HG03378 (cell line): ENCODE data around the gene HHIPL1.

Experiments
- ATAC-seq: cut with Tn5 transposase; IDR thresholded peaks from one replicate; pipeline ENCODE4 v1.9.1; 2021; ENCODE audit warnings: mild to moderate bottlenecking, moderate library complexity; ENCODE audit not compliant: unreplicated experiment

The HHIPL1 gene

DNA sequence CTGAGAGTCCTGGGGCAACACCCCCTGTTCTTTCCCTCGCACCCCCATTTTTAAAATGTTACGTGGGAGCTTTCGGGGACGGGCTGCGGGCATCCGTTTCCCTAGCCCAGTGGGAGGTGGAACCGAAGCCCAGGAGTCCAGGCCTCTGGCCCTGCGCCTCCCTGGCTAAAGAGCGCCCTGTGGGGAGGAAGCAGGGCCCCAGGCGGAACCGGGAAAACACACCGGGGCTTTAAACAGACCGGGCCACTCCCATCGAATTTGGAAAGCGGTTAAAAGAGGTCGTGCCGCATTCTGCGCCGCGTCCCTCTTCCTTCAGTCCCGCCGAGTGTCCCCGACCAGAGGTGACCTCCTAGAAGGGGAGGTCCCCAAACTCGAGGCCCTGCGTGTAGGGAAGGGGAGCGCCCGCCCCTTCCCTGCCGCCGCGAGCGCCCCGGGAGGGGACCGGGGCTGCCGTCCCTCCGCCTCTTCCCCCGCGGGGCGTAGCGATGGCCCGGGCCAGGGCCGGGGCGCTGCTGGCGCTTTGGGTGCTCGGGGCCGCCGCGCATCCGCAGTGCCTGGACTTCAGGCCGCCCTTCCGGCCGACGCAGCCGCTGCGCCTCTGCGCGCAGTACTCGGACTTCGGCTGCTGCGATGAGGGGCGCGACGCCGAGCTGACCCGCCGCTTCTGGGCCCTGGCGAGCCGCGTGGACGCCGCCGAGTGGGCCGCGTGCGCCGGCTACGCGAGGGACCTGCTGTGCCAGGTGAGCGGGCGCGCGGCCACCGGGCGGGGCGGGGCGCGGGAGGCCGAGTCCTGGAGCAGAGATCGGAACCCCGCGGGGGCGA is at the start of gene HHIPL1:
TSS of gene HHIPL1 (plus strand) at position 407 of the 822 bp plus-strand sequence. CDS start at position 486, 79 bp downstream.
- no peak for ATAC-seq

DNA sequence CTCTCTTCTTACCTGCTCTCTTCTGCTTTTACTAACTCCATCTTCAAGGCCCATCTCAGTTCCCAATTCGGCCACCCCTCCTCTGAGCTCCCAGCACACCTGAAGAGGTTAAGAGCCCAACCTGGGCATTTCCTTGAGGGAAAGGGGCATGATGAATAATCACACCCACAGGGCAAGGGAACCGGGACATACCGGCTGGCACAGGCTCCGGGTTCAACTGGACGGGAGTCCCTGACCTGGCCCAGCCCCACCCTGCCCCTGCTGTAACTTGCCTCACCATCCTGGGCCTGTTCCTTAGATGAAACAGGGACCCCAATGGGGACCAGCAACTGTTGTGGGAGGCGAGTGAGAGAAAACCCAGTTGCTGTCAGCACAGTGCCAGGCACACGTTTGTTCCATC is 49.4 kb upstream of the HHIPL1 start:
- ATAC-seq = no peak

GRCh38 chr14:99596071-99596627 is 48.8 kb upstream of the HHIPL1 start:
- no peak for ATAC-seq

GRCh38 chr14:99596772-99597171 is 48.2 kb upstream of the HHIPL1 start:
- no peak for ATAC-seq

GRCh38 chr14:99597911-99598600 is 46.9 kb upstream of the HHIPL1 start:
- no peak for ATAC-seq

GRCh38 chr14:99598774-99599173 is 46.2 kb upstream of the HHIPL1 start:
- ATAC-seq = no peak

DNA sequence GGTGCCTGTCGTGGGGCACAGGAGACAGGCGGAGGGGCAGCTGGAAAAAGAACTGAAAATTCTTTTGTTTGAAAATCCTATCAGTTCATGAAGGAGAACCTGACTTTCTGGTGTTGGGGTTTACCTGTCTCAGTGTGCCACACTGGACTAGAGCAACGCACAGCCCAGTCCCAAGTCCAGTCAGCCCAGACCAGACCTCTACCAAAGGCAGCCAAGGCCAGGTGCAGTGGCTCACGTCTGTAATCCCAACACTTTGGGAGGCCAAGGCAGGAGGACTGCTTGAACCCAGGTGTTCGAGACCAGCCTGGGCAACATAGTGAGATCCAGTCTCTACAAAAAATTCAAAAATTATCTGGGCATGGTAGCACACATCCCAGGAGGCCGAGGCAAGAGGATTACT is 45.5 kb upstream of the HHIPL1 start:
- ATAC-seq = no peak

DNA sequence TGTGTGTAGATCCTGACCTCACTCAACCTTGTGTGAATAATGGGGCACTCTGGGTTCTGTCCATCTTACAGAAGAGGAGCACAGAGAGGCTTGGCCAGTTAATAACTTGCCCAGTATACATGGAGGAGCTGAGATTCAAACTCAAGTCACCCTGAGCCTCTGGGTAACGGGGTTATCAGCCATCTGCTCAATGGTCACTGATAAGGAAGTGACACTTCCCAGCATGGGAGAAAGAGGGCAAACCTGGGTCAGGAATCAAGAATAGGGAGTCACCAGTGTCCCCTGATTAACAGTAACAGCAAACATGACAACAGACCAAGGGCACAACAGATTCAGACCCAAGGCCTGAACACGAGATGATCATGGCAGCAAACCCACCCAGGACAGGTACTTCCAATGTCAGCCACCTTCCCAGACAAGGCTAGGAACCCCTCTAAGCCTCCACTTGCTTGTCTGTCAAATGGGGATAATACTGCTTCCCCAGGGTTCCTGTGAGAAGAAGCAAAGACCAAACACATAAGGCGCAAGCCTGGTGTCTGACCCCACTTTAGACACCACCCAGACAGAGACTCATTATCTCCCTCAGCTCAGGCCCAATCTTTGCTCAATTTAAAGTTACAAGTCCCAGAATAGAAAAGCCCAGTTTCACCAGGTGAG is 44.6 kb upstream of the HHIPL1 start:
- ATAC-seq = no peak

DNA sequence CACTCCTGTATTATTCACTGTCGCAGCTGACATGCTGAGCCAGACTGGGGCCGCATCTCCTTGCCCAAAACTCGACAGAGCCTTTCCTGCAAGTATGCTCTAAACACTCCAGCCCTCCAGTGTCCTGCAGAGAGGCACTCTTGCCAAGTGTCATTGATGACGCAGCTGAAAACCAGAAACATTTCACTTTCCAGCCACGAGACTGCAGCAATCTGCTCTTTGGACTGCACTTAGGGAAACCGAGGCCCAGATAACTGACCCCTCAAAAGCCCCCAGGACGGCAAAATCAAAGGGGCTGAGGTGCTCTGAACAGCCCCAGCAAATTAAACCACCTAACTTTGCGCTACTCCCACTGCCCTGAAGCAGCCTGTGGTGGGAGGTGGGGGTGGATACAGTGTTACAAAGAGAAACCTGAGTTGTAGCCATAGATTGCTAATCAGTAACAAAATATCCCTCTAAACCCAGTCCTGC is 43.5 kb upstream of the HHIPL1 start:
- ATAC-seq = no peak

- no peak for ATAC-seq
Observed at GRCh38 chr14:99602054-99602787, 42.7 kb upstream of the HHIPL1 start.

- ATAC-seq = no peak
Observed at GRCh38 chr14:99602788-99603415, 42.0 kb upstream of the HHIPL1 start.

GRCh38 chr14:99603471-99604277 is 41.3 kb upstream of the HHIPL1 start, which contains the start of gene CCDC85C:
Gene CCDC85C (minus strand): TSS chr14:99604207. CDS start chr14:99603959, 248 bp downstream.
- ATAC-seq = no peak

- ATAC-seq = no peak
Observed at GRCh38 chr14:99604278-99604765, 40.6 kb upstream of the HHIPL1 start.

DNA sequence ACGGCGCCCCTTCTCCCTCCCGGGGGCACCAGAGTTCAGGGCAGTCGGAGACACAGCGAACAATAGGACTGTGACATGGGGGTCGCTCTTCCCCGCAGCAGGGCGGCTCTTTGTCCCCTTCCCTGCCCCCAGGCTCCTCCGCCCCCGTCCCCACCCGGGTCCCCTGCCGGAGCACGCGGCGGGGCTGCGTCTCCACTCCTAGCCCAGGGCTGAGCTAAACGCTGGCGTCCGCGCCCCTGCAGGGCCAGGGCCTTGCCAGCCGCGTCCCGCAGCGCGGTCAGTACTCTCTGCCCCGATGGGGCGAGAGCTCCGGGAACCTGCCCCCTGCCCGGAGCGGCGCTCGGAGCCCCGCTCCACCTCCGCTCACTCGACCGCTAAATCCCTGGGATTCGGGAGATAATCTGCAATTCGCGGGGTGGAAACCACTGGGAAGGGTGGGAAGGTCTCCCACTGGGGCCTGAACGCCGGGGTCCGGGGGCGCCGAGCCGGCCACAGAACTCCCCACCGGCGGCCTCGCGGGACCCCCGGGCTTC is 40.1 kb upstream of the HHIPL1 start:
- ATAC-seq = no peak

DNA sequence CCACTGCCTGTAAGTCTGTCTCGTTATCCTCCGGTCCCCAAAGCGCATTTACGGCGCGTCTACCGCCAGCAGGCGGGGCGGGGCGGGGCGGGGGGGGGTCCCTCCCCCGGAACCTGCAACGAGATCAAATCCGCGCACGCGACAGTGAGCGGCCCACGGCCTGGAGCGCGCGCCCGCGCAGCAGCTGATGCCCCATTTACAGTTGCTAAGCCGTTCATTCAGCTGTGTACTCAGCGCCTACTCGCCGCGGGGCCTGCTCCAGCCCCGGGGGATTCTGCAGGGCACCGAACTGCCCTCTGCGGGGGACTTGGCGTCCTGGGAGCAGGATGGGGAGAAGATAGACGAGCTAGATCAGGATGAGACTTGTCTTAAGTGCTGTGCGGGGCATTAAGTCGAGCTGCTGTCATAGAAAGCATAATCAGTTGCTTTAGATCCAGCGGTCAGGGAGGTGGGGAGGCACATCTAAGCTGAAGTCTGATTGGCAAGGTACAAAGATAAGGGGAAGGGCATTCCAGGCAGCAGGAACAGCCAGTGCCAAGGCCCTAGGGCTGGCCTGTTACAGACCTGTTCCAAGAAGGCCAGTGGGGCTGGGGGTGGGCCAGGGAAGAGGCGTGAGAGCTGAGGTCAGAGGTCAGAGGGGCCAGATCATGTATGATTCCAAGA is 39.5 kb upstream of the HHIPL1 start:
- ATAC-seq = no peak

GRCh38 chr14:99606359-99606758 is 38.6 kb upstream of the HHIPL1 start:
- ATAC-seq = no peak

DNA sequence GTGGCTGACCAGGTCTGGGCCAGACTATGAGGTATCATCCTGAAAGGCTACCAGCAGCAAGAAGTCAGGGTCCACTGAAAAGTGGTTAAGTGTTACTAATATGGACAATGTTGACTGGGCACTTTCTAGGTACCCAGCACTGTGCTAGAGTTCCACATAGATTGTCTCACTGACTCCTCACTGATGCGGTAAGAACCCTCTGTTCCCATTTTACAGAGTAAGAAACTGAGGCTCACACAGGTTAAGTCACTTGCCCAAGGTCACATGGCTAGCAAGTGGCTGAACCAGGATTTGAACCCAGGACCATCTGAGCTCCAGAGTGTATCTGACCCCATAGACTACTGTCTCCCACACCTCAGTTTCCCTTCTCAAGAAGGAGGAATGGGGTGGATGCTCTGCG is 36.3 kb upstream of the HHIPL1 start:
- no peak for ATAC-seq
